HG02938 (cell line): ENCODE data around the gene C1orf21.

Source experiments
- ATAC-seq: cut with Tn5 transposase; IDR thresholded peaks from one replicate; pipeline ENCODE4 v1.9.1; 2021; ENCODE audit warnings: mild to moderate bottlenecking, moderate library complexity; ENCODE audit not compliant: unreplicated experiment

Gene C1orf21

GRCh38 chr1:184408580-184408979 is 21.8 kb downstream of the C1orf21 start:
- no peak for ATAC-seq

GRCh38 chr1:184409011-184409410 is 22.2 kb downstream of the C1orf21 start:
- no peak for ATAC-seq

- no peak for ATAC-seq
Measured at GRCh38 chr1:184412472-184412871, 25.6 kb downstream of the C1orf21 start.

- ATAC-seq, result no peak
Measured at GRCh38 chr1:184416481-184416880, 29.7 kb downstream of the C1orf21 start.

- no peak for ATAC-seq
Measured at GRCh38 chr1:184416946-184417345, 30.1 kb downstream of the C1orf21 start.

GRCh38 chr1:184417916-184418315 is 31.1 kb downstream of the C1orf21 start:
- ATAC-seq, result no peak

- no peak for ATAC-seq
Measured at GRCh38 chr1:184418652-184419349, 32.0 kb downstream of the C1orf21 start.

GRCh38 chr1:184419350-184420161 is 32.7 kb downstream of the C1orf21 start:
- ATAC-seq, result no peak

- ATAC-seq, result no peak
Measured at GRCh38 chr1:184422490-184423233, 35.8 kb downstream of the C1orf21 start.

GRCh38 chr1:184423649-184424048 is 36.8 kb downstream of the C1orf21 start:
- ATAC-seq, result no peak

- ATAC-seq, result no peak
Measured at GRCh38 chr1:184424157-184424556, 37.3 kb downstream of the C1orf21 start.

- no peak for ATAC-seq
Measured at GRCh38 chr1:184424945-184425344, 38.1 kb downstream of the C1orf21 start.

GRCh38 chr1:184425449-184426277 is 38.8 kb downstream of the C1orf21 start:
- ATAC-seq, result no peak

GRCh38 chr1:184426278-184426674 is 39.4 kb downstream of the C1orf21 start:
- ATAC-seq, result no peak

- ATAC-seq, result no peak
Measured at GRCh38 chr1:184427722-184428121, 40.9 kb downstream of the C1orf21 start.

- no peak for ATAC-seq
Measured at GRCh38 chr1:184428604-184429003, 41.8 kb downstream of the C1orf21 start.

GRCh38 chr1:184429335-184429734 is 42.5 kb downstream of the C1orf21 start:
- no peak for ATAC-seq

GRCh38 chr1:184433956-184434502 is 47.2 kb downstream of the C1orf21 start:
- ATAC-seq, result no peak

- no peak for ATAC-seq
Measured at GRCh38 chr1:184437291-184437690, 50.5 kb downstream of the C1orf21 start.

- no peak for ATAC-seq
Measured at GRCh38 chr1:184438363-184438762, 51.5 kb downstream of the C1orf21 start.
